Posterior cingulate gyrus (tissue), 11 donors: ENCODE data around the gene PDGFB.

ENCODE experiments used
- DNase-seq, 10 donors: peaks; one replicate each; pipeline versions ENCODE4 v3.0.0 to v3.0.0-alpha.2; 2020 to 2021; ENCODE audit warnings: mixed read lengths in 3 of 10
- intact Hi-C: fragments of 100-400 bp; cut with DNase I; formaldehyde crosslinking; loops from one replicate; pipeline ENCODE4 v1.15.1; 2023

Gene PDGFB

DNA sequence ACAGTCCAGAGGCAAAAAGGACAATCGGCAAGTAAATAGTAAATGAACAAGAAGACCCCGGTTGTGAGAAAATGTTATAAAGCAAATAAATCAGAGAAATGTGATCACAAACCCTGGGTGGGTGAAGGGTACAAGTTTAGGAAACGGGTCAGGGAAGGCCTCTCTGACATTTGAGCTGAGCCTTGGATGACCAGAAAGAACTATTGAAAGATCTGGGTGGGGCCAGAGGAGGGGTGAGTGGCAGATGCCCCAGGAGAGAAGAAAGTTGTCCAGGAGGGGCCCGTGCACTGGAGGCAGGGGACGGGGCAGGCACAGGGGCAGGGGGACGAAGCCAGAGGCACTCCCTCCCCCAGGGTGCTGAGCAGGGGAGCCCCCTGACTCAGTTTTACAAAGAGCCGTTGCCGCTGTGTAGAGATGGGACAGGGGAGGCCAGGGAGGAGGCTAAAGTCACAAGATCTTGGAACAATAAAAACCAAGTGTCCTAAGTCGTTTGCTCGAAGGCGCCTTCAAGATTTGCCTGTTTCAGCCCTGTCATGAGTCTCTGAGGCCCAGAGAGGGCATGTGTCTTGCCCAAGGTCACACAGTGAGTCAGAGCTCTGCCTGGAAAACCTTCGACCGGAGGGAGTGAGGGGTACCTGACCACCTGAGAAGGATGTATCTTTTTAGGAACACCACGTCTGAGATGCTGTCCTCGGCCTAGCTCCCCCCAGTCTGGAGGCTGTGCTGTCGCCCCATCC is 10.8 kb upstream of the PDGFB start:
- intact Hi-C loops, result no loop called here
- DNase-seq, result no peak

- intact Hi-C loops, result no loop called here
- DNase-seq, result no peak
These were observed 10.1 kb upstream of the PDGFB start for GRCh38 chr22:39254789-39255298.

- no peak for DNase-seq
- intact Hi-C loops, result no loop called here
These were observed 9.3 kb upstream of the PDGFB start for GRCh38 chr22:39254122-39254521.

GRCh38 chr22:39253435-39254070 is 8.8 kb upstream of the PDGFB start:
- intact Hi-C loops, result no loop called here
- peak in 7 of 10 donors; percentile 57 to 93 (median 68) for DNase-seq

DNA sequence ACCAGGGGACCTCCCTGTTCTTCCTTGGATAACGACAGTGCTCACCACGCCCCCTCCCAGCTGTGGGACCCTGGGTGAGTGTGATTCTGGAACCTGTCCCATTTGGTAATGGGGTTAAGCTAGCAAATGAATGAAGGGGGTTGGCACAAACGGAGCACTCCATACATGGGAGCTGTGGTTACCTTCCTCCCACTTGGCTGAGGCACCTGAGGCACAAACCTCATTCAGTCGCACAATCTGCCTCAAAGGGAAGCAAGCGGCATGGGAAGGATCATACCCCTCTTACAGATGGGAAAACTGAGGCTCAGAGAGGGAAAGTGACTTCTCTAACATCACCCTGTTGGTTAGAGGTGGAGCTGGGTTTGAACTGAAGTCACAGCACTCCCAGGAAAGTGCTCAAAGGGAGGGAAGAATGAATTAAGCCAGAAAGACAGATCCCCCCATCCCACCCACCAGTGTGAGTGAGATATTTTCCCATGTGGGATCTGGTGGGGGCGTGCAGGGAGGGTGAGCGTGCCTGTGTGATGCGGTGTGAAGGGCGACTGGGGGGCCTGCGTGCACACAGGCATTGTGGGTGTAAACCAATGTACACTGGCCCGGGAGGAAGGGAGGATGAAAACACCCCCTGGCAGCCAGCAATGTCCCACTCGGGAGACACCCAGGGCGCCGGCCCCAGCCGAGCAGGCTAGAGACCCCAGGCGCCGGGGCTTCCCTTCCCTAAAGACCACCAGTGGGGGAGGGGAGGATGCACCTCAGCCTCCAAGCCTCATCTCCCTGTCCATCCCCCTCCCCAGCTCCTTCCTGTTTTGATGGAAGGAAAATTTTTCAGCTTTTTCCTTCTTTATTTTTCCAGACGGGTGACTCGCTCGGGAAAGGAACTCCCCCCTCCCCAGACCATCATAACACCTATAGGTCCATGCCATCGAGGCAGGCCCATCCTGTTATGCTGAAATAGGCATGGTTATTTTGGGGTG is 8.0 kb upstream of the PDGFB start:
- peak in 1 of 10 donors; percentile 86 for DNase-seq
- intact Hi-C loops, result no loop called here

DNA sequence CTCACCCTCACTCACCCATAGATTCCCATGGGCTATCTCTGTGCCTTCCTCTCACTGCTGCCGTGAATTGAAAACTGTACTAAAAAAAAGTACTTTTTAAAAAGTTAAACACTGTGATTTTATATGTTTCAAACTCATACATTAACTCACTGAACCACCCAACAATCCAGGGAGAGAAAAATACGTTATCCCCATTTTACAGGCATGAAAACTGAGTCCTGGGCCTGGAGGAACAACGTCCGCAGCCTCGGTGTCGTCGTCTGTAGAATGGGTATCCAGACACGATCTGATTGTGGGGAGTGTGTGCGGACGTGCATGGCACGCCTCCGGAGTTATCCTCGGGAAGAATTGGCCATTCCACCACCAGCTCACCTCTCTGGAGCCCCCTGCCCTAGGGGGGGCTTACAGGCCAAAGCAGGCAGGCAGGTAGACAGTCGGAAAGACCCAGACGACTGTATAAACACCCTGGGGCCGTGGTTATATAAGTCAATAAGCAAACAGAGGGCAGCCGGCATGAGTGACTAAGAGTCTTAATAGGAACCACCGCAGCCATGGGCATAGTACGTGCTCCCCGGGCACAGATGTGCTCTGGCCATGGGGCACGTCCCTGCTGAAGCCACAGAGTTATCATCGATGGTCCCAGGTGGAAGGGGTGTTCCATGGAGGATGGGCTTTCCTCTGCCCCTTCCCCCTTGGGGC is 7.1 kb upstream of the PDGFB start:
- DNase-seq, result no peak
- intact Hi-C loops, result no loop called here

GRCh38 chr22:39250838-39251237 is 6.1 kb upstream of the PDGFB start:
- intact Hi-C loops, result no loop called here
- peak in 1 of 10 donors; percentile 63 for DNase-seq

DNA sequence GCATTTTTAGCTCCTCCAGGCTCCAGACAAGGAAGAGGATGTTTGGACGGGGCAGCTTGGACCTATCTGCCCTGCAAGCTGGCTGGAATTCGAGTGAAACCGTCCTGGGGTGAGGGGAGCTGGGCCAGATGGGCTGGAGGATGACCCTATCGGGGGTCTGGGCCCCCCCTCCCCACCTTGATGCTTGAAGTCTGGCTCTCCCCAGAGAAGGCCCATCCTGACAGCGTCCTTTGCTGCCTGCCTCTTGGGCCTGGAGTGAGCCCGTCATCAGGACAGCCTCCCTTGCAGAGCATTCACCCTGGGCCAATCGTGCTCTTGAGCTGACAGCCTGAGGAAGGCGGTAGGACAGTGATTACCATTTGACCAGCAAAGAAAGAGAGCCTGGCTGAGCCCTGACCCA is 5.3 kb upstream of the PDGFB start:
- DNase-seq, result peak in 1 of 10 donors; percentile 69
- intact Hi-C loops, result no loop called here

DNA sequence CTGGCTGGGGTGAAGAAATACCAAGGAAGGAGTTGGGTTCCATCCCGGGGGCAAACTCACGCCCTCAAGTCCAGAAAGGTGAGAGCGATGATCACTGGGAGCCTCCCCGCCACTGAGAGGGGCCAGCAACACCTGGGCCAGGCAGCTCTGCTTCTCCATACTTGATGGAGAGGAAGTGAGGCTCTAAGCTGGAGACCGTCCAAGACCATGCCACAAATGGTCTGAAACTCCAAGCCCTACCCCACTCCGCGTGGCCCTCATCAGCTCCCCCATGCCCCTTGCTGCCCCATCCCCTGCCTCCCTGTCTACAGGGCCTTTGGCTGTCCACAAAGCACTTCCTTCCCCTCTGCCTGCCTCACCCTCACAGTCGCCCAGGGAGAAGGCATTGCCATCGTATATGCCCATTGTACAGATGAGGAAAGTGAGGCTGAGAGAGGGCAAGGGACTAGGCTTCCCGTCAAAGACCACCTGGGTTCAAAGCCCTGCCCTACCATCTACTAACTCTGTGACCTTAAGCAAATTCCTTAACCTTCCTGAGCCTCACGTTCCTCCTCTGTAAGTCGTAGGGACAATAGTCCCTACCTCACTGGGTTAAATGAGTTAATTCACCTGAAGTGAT is 4.4 kb upstream of the PDGFB start:
- no peak for DNase-seq
- intact Hi-C loops, result no loop called here

GRCh38 chr22:39248254-39248653 is 3.5 kb upstream of the PDGFB start:
- intact Hi-C loops, result no loop called here

GRCh38 chr22:39247361-39247760 is 2.6 kb upstream of the PDGFB start:
- intact Hi-C loops, result no loop called here
- no peak for DNase-seq

More at GRCh38 chr22:39248254-39248653, 3.5 kb upstream of the PDGFB start:
- peak in 1 of 10 donors; percentile 79 for DNase-seq

GRCh38 chr22:39246690-39247332 is 2.0 kb upstream of the PDGFB start:
- intact Hi-C loops, result no loop called here
- DNase-seq, result peak in 1 of 10 donors; percentile 70

GRCh38 chr22:39246217-39246616 is 1.4 kb upstream of the PDGFB start:
- intact Hi-C loops, result no loop called here
- DNase-seq, result no peak

GRCh38 chr22:39245130-39246039 is 603 bp upstream of the PDGFB start:
- DNase-seq, result peak in 8 of 10 donors; percentile 54 to 97 (median 78)
- intact Hi-C loops, result no loop called here

GRCh38 chr22:39244136-39244495 is 666 bp downstream of the PDGFB start:
- intact Hi-C loops, result loop anchor here (5.0 kb wide), 1 partner anchor 73 kb away; the partner anchor contains the start of gene RPL3
- DNase-seq, result no peak

DNA sequence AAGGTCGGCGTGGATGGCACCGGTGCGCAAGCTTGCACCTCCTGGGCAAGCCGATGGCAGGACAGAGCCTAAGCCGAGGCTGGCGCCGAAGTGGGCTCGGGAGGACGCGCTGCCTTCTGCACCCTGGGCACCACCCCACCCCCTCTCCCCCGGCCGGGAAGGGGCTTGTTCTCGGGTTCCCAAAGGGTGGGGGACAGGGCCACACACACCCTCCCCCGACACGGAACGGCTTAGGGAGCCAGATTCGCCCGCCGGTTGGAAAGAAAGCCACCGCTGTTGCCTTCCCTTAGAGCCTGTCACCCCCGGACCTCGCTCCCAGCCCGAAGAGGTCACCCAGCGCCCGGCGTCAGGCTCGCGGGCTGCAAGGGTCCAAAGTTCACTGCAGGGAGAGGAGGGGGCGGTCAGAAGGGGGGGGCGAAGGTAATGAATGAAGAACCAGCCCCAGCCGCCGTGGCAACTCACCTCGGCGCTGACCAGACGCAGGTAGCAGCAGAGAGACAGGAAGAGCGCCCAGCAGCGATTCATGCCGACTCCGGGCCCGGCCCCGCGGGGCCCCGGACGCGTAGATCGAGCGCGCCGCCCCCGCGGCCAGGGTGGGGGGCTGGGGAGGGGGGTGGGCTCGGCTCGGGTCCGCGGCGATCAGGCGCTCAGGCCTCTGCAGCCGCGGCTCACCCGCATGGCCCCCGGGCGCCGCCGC is 1.2 kb downstream of the PDGFB start:
- intact Hi-C loops, result loop anchor here (5.0 kb wide), 1 partner anchor 74 kb away; the partner anchor contains the start of gene RPL3
- no peak for DNase-seq
